OCI-LY7 (cell line): ENCODE data around the gene IGSF10. TPM values are rescaled to one million over a fixed set of nuclear protein-coding genes. Genes with fewer than 3 reads are reported as not detected.
"Not testable (repeated sequence)": the region's sequence is repeated elsewhere in the genome, so short reads cannot be mapped to it uniquely, and the experiment has no call there.

Source experiments
- Bru-seq: library from RNA; stranded (reverse); fragments of 400-500 nt; gene quantifications from one replicate; lab custom pipeline; 2021; lab: Mats Ljungman, UMichigan
- BruChase-seq, 2 experiments: library from RNA; stranded (reverse); fragments of 400-500 nt; gene quantifications; one replicate each; lab custom pipeline; 2021; lab: Mats Ljungman, UMichigan
- BruUV-seq: library from RNA; stranded (reverse); fragments of 400-500 nt; replicated peaks from 2 replicates; lab custom pipeline; 2021; lab: Mats Ljungman, UMichigan
- CTCF ChIA-PET: fragments of 300-600 bp; sonication (Branson Sonifier 250); formaldehyde crosslinking; loops from one replicate; lab custom pipeline; 2022; ENCODE audit warnings: antibody characterized with exemption; ENCODE audit not compliant: unreplicated experiment; lab: Charles Lee
- POLR2A ChIA-PET: fragments of 300-600 bp; sonication (Branson Sonifier 250); formaldehyde crosslinking; loops from one replicate; lab custom pipeline; 2022; ENCODE audit warnings: antibody characterized with exemption; lab: Charles Lee
- DNase-seq: peaks from one replicate; pipeline ENCODE4 v3.0.0-alpha.2; 2015; ENCODE audit warnings: low spot score
- H2AFZ ChIP-seq: fragments of 200-600 bp; sonication (generic), shearing (Covaris generic); 2 replicates; pipeline ENCODE4 v1.6.1; 2014; ENCODE audit warnings: mild to moderate bottlenecking, antibody characterized with exemption, low read length, moderate library complexity
- H3K27ac ChIP-seq: fragments of 200-600 bp; sonication (generic); 2 replicates; pipeline ENCODE4 v1.5.1; 2014; ENCODE audit warnings: mixed run types, low read depth, mild to moderate bottlenecking, moderate library complexity, low read length, inconsistent platforms; ENCODE audit not compliant: poor library complexity, severe bottlenecking
- H3K36me3 ChIP-seq: fragments of 200-600 bp; sonication (generic); 2 replicates; pipeline ENCODE4 v1.6.1; 2014; ENCODE audit warnings: mild to moderate bottlenecking, antibody characterized with exemption, low read length, moderate library complexity, mixed read lengths; ENCODE audit not compliant: insufficient read depth
- H3K4me1 ChIP-seq: fragments of 200-600 bp; sonication (generic); 2 replicates; pipeline ENCODE4 v1.5.1; 2014; ENCODE audit warnings: mild to moderate bottlenecking, low read length; ENCODE audit not compliant: insufficient read depth, poor library complexity, severe bottlenecking
- H3K4me2 ChIP-seq: fragments of 200-600 bp; sonication (generic); 2 replicates; pipeline ENCODE4 v1.6.1; 2014; ENCODE audit warnings: mild to moderate bottlenecking, low read length
- H3K4me3 ChIP-seq: fragments of 200-600 bp; sonication (generic); 2 replicates; pipeline ENCODE4 v1.5.1; 2014; ENCODE audit warnings: mild to moderate bottlenecking, low read depth, low read length; ENCODE audit not compliant: poor library complexity, severe bottlenecking
- H3K79me2 ChIP-seq: fragments of 200-600 bp; sonication (generic); 2 replicates; pipeline ENCODE4 v1.6.1; 2016; ENCODE audit warnings: low read depth, mild to moderate bottlenecking, low read length, moderate library complexity, mixed read lengths; ENCODE audit not compliant: insufficient read depth
- H3K9me2 ChIP-seq: fragments of 200-600 bp; sonication (generic); 2 replicates; pipeline ENCODE4 v1.6.1; 2016; ENCODE audit warnings: mild to moderate bottlenecking, low read length, mixed read lengths; ENCODE audit not compliant: insufficient read depth
- H3K9me3 ChIP-seq: fragments of 200-600 bp; sonication (generic); 2 replicates; pipeline ENCODE4 v1.6.1; 2014; ENCODE audit warnings: mild to moderate bottlenecking, mixed run types, low read length, mixed read lengths
- H4K20me1 ChIP-seq: fragments of 200-600 bp; sonication (generic); 2 replicates; pipeline ENCODE4 v1.6.1; 2014; ENCODE audit warnings: mild to moderate bottlenecking, antibody characterized with exemption, low read length, moderate library complexity, mixed read lengths; ENCODE audit not compliant: insufficient read depth
- EZH2phosphoT487 ChIP-seq: fragments of 200-600 bp; sonication (generic); IDR thresholded peaks from 2 replicates; pipeline ENCODE4 v1.6.1; 2018; ENCODE audit warnings: low read depth, borderline replicate concordance, mild to moderate bottlenecking, mixed run types, antibody characterized with exemption, low read length, moderate library complexity, mixed read lengths
- intact Hi-C: fragments of 100-400 bp; cut with micrococcal nuclease; formaldehyde crosslinking; loops from one replicate; pipeline ENCODE4 v1.10.0; 2022; ENCODE audit not compliant: unreplicated experiment
- long read RNA-seq: library from polyadenylated mRNA; stranded (forward); transcript quantifications from one replicate; pipeline ENCODE4 v2.0.0, GENCODE V29; 2022
- total RNA-seq, 2 experiments: library from RNA; depleted of rRNA in 1 of 2; stranded (reverse); fragments of >200 nt in 1 of 2; shearing (Covaris generic) in 1 of 2; gene quantifications; 2 replicates each; pipeline ENCODE4 v1.2.3, GENCODE V29; 2014 to 2022
- TF ChIP-seq, protein P1 (sequence below): fragments of 200-600 bp; sonication (generic); conservative IDR thresholded peaks from 2 replicates; pipeline ENCODE4 v1.5.1; 2014; ENCODE audit warnings: mild to moderate bottlenecking, antibody characterized with exemption, low read length, moderate library complexity, mixed read lengths

Gene IGSF10, protein sequence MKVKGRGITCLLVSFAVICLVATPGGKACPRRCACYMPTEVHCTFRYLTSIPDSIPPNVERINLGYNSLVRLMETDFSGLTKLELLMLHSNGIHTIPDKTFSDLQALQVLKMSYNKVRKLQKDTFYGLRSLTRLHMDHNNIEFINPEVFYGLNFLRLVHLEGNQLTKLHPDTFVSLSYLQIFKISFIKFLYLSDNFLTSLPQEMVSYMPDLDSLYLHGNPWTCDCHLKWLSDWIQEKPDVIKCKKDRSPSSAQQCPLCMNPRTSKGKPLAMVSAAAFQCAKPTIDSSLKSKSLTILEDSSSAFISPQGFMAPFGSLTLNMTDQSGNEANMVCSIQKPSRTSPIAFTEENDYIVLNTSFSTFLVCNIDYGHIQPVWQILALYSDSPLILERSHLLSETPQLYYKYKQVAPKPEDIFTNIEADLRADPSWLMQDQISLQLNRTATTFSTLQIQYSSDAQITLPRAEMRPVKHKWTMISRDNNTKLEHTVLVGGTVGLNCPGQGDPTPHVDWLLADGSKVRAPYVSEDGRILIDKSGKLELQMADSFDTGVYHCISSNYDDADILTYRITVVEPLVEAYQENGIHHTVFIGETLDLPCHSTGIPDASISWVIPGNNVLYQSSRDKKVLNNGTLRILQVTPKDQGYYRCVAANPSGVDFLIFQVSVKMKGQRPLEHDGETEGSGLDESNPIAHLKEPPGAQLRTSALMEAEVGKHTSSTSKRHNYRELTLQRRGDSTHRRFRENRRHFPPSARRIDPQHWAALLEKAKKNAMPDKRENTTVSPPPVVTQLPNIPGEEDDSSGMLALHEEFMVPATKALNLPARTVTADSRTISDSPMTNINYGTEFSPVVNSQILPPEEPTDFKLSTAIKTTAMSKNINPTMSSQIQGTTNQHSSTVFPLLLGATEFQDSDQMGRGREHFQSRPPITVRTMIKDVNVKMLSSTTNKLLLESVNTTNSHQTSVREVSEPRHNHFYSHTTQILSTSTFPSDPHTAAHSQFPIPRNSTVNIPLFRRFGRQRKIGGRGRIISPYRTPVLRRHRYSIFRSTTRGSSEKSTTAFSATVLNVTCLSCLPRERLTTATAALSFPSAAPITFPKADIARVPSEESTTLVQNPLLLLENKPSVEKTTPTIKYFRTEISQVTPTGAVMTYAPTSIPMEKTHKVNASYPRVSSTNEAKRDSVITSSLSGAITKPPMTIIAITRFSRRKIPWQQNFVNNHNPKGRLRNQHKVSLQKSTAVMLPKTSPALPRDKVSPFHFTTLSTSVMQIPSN (N-terminal part only)
- total RNA-seq (2014; rRNA removed; shearing (Covaris generic)) = not detected in 2 replicates
- total RNA-seq (2022) = not detected in 2 replicates
- Bru-seq, nascent RNA = not detected
- not detected for BruChase-seq, experiment 1, labeled RNA remaining after a 6-hour chase
- not detected for BruChase-seq, experiment 2, labeled RNA remaining after a 2-hour chase
- long read RNA-seq, partial matches to known transcripts = 0 of 44 reads
- long read RNA-seq, other reads (novel, unspliced or antisense) = 44 of 44 reads

DNA sequence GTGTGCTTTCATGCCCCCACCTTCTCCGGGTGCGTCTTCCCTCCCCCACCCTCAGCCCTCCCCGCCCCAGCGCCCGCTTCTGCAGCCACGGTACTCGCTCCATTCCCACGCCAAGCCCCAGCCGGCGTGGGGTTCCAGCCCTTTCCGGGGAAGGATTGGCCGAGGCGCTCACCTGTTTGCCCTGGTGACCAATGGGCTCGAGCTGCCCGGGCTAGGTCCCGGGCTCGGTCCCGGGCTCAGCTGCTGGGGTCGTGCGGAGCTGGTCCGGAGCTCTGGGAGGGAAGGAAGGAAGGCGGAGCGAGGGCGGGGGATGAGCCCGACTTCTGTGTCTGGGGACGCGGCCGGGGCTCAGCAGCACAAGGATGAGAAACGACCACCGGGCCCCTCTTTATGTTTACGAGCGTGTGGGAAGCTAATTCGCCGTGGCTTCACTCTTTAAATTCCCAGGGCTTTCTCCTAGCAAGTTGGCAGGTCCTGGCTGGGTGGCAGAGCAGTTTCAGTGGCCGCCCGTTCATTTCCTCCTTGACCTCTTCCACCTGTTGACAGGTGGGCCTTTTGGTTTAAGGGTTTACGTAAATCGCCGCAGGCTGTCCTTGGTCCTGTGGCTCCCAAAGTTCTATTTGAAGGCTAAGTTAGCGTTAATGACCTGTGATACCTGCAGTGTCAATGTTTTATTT is at the start of gene IGSF10:
TSS of gene IGSF10 (minus strand) at position 288 of the 677 bp plus-strand sequence. CDS start 2,352 bp downstream, outside the sequence.
- H3K4me2 ChIP-seq = no peak within 1 kb of the TSS
- TF ChIP-seq EZH2phosphoT487 = no peak
- TF ChIP-seq, protein P1, sequence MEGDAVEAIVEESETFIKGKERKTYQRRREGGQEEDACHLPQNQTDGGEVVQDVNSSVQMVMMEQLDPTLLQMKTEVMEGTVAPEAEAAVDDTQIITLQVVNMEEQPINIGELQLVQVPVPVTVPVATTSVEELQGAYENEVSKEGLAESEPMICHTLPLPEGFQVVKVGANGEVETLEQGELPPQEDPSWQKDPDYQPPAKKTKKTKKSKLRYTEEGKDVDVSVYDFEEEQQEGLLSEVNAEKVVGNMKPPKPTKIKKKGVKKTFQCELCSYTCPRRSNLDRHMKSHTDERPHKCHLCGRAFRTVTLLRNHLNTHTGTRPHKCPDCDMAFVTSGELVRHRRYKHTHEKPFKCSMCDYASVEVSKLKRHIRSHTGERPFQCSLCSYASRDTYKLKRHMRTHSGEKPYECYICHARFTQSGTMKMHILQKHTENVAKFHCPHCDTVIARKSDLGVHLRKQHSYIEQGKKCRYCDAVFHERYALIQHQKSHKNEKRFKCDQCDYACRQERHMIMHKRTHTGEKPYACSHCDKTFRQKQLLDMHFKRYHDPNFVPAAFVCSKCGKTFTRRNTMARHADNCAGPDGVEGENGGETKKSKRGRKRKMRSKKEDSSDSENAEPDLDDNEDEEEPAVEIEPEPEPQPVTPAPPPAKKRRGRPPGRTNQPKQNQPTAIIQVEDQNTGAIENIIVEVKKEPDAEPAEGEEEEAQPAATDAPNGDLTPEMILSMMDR = no peak
- DNase-seq = no peak
- no peaks in the 10 kb centered on the region for H3K36me3 ChIP-seq
- H2AFZ ChIP-seq = no peak within 1 kb of the TSS
- no TSS peak for BruUV-seq
- CTCF ChIA-PET = no interaction called here
- no peaks in the 10 kb centered on the region for H3K79me2 ChIP-seq
- POLR2A ChIA-PET = interaction anchor here (0.7 to 1.2 kb wide), 2 partner anchors 18 to 1941 kb away, joined by 3 read pairs; no protein-coding TSS in a partner anchor
- H3K9me2 ChIP-seq = no peaks in the 10 kb centered on the region
- no peak within 1 kb of the TSS for H3K4me3 ChIP-seq
- intact Hi-C loops = loop anchor here (10.0 kb wide), 1 partner anchor 454 kb away; no protein-coding TSS in a partner anchor
- no peaks in the 10 kb centered on the region for H3K9me3 ChIP-seq
- H3K4me1 ChIP-seq = no peaks in the 10 kb centered on the region
- no peaks in the 10 kb centered on the region for H4K20me1 ChIP-seq
- H3K27ac ChIP-seq = no peak within 1 kb of the TSS

DNA sequence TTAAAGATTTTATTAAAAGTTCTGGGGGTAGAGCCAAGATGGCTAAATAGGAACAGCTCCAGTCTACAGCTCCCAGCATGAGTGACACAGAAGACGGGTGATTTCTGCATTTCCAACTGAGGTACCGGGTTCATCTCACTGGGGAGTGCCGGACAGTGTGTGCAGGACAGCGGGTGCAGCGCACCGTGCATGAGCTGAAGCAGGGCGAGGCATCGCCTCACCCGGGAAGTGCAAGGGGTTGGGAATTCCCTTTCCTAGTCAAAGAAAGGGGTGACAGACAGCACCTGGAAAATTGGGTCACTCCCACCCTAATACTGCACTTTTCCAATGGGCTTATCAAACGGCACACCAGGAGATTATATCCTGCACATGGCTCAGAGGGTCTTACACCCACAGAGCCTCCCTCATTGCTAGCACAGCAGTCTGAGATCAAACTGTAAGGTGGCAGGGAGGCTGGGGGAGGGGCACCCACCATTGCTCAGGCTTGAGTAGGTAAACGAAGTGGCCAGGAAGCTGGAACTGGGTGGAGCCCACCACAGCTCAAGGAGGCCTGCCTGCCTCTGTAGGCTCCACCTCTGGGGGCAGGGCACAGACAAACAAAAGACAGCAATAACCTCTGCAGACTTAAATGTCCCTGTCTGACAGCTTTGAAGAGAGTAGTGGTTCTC is 48.7 kb upstream of the IGSF10 start:
- POLR2A ChIA-PET, H3K9me2 ChIP-seq, H3K36me3 ChIP-seq, H3K27ac ChIP-seq, H3K4me1 ChIP-seq, H4K20me1 ChIP-seq, CTCF ChIA-PET, H3K79me2 ChIP-seq, H3K4me2 ChIP-seq, H2AFZ ChIP-seq, H3K4me3 ChIP-seq, BruUV-seq, H3K9me3 ChIP-seq, intact Hi-C loops, DNase-seq: not testable (repeated sequence)
